ENCODE measurements around the gene FERMT1.

GRCh38 chr20:6140947-6141346 is 18.1 kb upstream of the FERMT1 start:
- TF ChIP-seq POLR2A (IDR thresholded peaks at IDR 0.05) (no peak), CTCF (IDR thresholded peaks at IDR 0.05) (no peak), POLR2AphosphoS5 (IDR thresholded peaks at IDR 0.05; ENCODE audit: insufficient read depth in 1 of 2, low read depth in 1 of 2) (no peak)
